Hepatic stellate cell (primary cell): Measurements from ENCODE around the gene FAM163A.
A peak's percentile ranks its signal among the peaks of the same experiment; 100 is the strongest.
"Not testable (repeated sequence)": the region's sequence is repeated elsewhere in the genome, so short reads cannot be mapped to it uniquely, and the experiment has no call there.

Source experiments
- DNase-seq: peaks from one replicate; pipeline ENCODE4 v3.0.0; 2011; ENCODE audit warnings: low spot score

FAM163A gene

GRCh38 chr1:179794146-179794545, 51.1 kb downstream of the FAM163A start:
- no peak for DNase-seq

- no peak for DNase-seq
These were observed 51.6 kb downstream of the FAM163A start for GRCh38 chr1:179794669-179795068.

- no peak for DNase-seq
These were observed 55.2 kb downstream of the FAM163A start for GRCh38 chr1:179798213-179798863.

GRCh38 chr1:179798864-179799516, 55.9 kb downstream of the FAM163A start:
- no peak for DNase-seq

GRCh38 chr1:179800481-179800880, 57.4 kb downstream of the FAM163A start:
- DNase-seq: no peak

- DNase-seq: no peak
These were observed 60.0 kb downstream of the FAM163A start for GRCh38 chr1:179803104-179803503.

- no peak for DNase-seq
These were observed 60.8 kb downstream of the FAM163A start for GRCh38 chr1:179803918-179804317.

- not testable (repeated sequence) for DNase-seq
These were observed 61.3 kb downstream of the FAM163A start for GRCh38 chr1:179804417-179804816.

GRCh38 chr1:179805291-179806195, 62.5 kb downstream of the FAM163A start:
- DNase-seq: no peak

GRCh38 chr1:179806333-179806732, 63.2 kb downstream of the FAM163A start:
- DNase-seq: no peak

- no peak for DNase-seq
These were observed 64.2 kb downstream of the FAM163A start for GRCh38 chr1:179807291-179807690.

GRCh38 chr1:179807691-179808485, 64.8 kb downstream of the FAM163A start:
- peak; percentile 82 for DNase-seq

- DNase-seq: no peak
These were observed 65.4 kb downstream of the FAM163A start for GRCh38 chr1:179808503-179808902.

GRCh38 chr1:179809506-179810366, 66.6 kb downstream of the FAM163A start:
- peak; percentile 71 for DNase-seq

- no peak for DNase-seq
These were observed 67.2 kb downstream of the FAM163A start for GRCh38 chr1:179810367-179810715.

- DNase-seq: no peak
These were observed 69.6 kb downstream of the FAM163A start for GRCh38 chr1:179812501-179813292.

- DNase-seq: no peak
These were observed 70.8 kb downstream of the FAM163A start for GRCh38 chr1:179813626-179814545.

GRCh38 chr1:179814546-179814838, 71.4 kb downstream of the FAM163A start:
- peak; percentile 80 for DNase-seq

- DNase-seq: no peak
These were observed 72.5 kb downstream of the FAM163A start for GRCh38 chr1:179815641-179816040.
